OCI-LY7 (cell line): ENCODE measurements around the gene STX4. TPM values are rescaled to one million over a fixed set of nuclear protein-coding genes. Genes with fewer than 3 reads are reported as not detected.

Experiments used
- BruUV-seq: library from RNA; stranded (reverse); fragments of 400-500 nt; replicated peaks from 2 replicates; lab custom pipeline; 2021; lab: Mats Ljungman, UMichigan
- CTCF ChIA-PET: fragments of 300-600 bp; sonication (Branson Sonifier 250); formaldehyde crosslinking; loops from one replicate; lab custom pipeline; 2022; ENCODE audit warnings: antibody characterized with exemption; ENCODE audit not compliant: unreplicated experiment; lab: Charles Lee
- POLR2A ChIA-PET: fragments of 300-600 bp; sonication (Branson Sonifier 250); formaldehyde crosslinking; loops from one replicate; lab custom pipeline; 2022; ENCODE audit warnings: antibody characterized with exemption; lab: Charles Lee
- DNase-seq: peaks from one replicate; pipeline ENCODE4 v3.0.0-alpha.2; 2015; ENCODE audit warnings: low spot score
- H2AFZ ChIP-seq: fragments of 200-600 bp; sonication (generic), shearing (Covaris generic); 2 replicates; pipeline ENCODE4 v1.6.1; 2014; ENCODE audit warnings: mild to moderate bottlenecking, antibody characterized with exemption, low read length, moderate library complexity
- H3K27ac ChIP-seq: fragments of 200-600 bp; sonication (generic); 2 replicates; pipeline ENCODE4 v1.5.1; 2014; ENCODE audit warnings: mixed run types, low read depth, mild to moderate bottlenecking, moderate library complexity, low read length, inconsistent platforms; ENCODE audit not compliant: poor library complexity, severe bottlenecking
- H3K36me3 ChIP-seq: fragments of 200-600 bp; sonication (generic); 2 replicates; pipeline ENCODE4 v1.6.1; 2014; ENCODE audit warnings: mild to moderate bottlenecking, antibody characterized with exemption, low read length, moderate library complexity, mixed read lengths; ENCODE audit not compliant: insufficient read depth
- H3K4me1 ChIP-seq: fragments of 200-600 bp; sonication (generic); 2 replicates; pipeline ENCODE4 v1.5.1; 2014; ENCODE audit warnings: mild to moderate bottlenecking, low read length; ENCODE audit not compliant: insufficient read depth, poor library complexity, severe bottlenecking
- H3K4me2 ChIP-seq: fragments of 200-600 bp; sonication (generic); 2 replicates; pipeline ENCODE4 v1.6.1; 2014; ENCODE audit warnings: mild to moderate bottlenecking, low read length
- H3K4me3 ChIP-seq: fragments of 200-600 bp; sonication (generic); 2 replicates; pipeline ENCODE4 v1.5.1; 2014; ENCODE audit warnings: mild to moderate bottlenecking, low read depth, low read length; ENCODE audit not compliant: poor library complexity, severe bottlenecking
- H3K79me2 ChIP-seq: fragments of 200-600 bp; sonication (generic); 2 replicates; pipeline ENCODE4 v1.6.1; 2016; ENCODE audit warnings: low read depth, mild to moderate bottlenecking, low read length, moderate library complexity, mixed read lengths; ENCODE audit not compliant: insufficient read depth
- H3K9me2 ChIP-seq: fragments of 200-600 bp; sonication (generic); 2 replicates; pipeline ENCODE4 v1.6.1; 2016; ENCODE audit warnings: mild to moderate bottlenecking, low read length, mixed read lengths; ENCODE audit not compliant: insufficient read depth
- H3K9me3 ChIP-seq: fragments of 200-600 bp; sonication (generic); 2 replicates; pipeline ENCODE4 v1.6.1; 2014; ENCODE audit warnings: mild to moderate bottlenecking, mixed run types, low read length, mixed read lengths
- H4K20me1 ChIP-seq: fragments of 200-600 bp; sonication (generic); 2 replicates; pipeline ENCODE4 v1.6.1; 2014; ENCODE audit warnings: mild to moderate bottlenecking, antibody characterized with exemption, low read length, moderate library complexity, mixed read lengths; ENCODE audit not compliant: insufficient read depth
- EZH2phosphoT487 ChIP-seq: fragments of 200-600 bp; sonication (generic); IDR thresholded peaks from 2 replicates; pipeline ENCODE4 v1.6.1; 2018; ENCODE audit warnings: low read depth, borderline replicate concordance, mild to moderate bottlenecking, mixed run types, antibody characterized with exemption, low read length, moderate library complexity, mixed read lengths
- intact Hi-C: fragments of 100-400 bp; cut with micrococcal nuclease; formaldehyde crosslinking; loops from one replicate; pipeline ENCODE4 v1.10.0; 2022; ENCODE audit not compliant: unreplicated experiment
- total RNA-seq, 2 experiments: library from RNA; depleted of rRNA in 1 of 2; stranded (reverse); fragments of >200 nt in 1 of 2; shearing (Covaris generic) in 1 of 2; gene quantifications; 2 replicates each; pipeline ENCODE4 v1.2.3, GENCODE V29; 2014 to 2022
- TF ChIP-seq, protein P1 (sequence below): fragments of 200-600 bp; sonication (generic); conservative IDR thresholded peaks from 2 replicates; pipeline ENCODE4 v1.5.1; 2014; ENCODE audit warnings: mild to moderate bottlenecking, antibody characterized with exemption, low read length, moderate library complexity, mixed read lengths

STX4 gene
- total RNA-seq, 2 experiments from 2014 or later = 16.6 to 40.5 TPM

DNA sequence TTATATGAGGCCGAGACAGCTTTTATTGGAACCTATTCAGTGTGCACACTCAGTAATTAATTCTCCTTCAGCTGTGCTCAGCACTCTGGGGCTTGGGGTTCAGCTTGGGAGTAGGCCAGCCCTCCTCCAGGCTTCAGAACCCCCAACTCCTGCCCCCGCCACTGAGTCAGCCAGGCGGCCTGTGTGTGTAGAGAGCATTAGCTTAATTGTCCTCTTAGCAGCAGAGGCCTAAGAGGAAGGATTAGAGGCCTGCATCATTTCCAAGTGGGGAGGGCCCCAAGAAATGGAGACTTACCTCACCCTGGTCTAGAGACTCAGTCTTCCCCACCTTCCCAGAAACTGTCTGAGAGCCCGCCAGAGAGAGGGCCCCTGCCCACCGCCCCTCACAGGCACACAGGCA lies 54.6 kb downstream of the STX4 start:
- peaks cover 4% of the 10 kb centered on the region for H3K4me1 ChIP-seq
- CTCF ChIA-PET = no interaction called here
- H2AFZ ChIP-seq = no peak overlapping the region
- H3K9me3 ChIP-seq = no peaks in the 10 kb centered on the region
- TF ChIP-seq EZH2phosphoT487 = no peak
- TF ChIP-seq, protein P1, sequence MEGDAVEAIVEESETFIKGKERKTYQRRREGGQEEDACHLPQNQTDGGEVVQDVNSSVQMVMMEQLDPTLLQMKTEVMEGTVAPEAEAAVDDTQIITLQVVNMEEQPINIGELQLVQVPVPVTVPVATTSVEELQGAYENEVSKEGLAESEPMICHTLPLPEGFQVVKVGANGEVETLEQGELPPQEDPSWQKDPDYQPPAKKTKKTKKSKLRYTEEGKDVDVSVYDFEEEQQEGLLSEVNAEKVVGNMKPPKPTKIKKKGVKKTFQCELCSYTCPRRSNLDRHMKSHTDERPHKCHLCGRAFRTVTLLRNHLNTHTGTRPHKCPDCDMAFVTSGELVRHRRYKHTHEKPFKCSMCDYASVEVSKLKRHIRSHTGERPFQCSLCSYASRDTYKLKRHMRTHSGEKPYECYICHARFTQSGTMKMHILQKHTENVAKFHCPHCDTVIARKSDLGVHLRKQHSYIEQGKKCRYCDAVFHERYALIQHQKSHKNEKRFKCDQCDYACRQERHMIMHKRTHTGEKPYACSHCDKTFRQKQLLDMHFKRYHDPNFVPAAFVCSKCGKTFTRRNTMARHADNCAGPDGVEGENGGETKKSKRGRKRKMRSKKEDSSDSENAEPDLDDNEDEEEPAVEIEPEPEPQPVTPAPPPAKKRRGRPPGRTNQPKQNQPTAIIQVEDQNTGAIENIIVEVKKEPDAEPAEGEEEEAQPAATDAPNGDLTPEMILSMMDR = no peak
- H3K79me2 ChIP-seq = peaks cover 9% of the 10 kb centered on the region; the same call in 1 of the 2 replicates
- H3K27ac ChIP-seq = no peak overlapping the region
- peaks cover 5% of the 10 kb centered on the region; the same call in 1 of the 2 replicates for H4K20me1 ChIP-seq
- H3K4me2 ChIP-seq = no peak overlapping the region
- peaks cover 58% of the 10 kb centered on the region for H3K36me3 ChIP-seq
- no TSS peak for BruUV-seq
- DNase-seq = no peak
- no peaks in the 10 kb centered on the region for H3K9me2 ChIP-seq
- intact Hi-C loops = no loop called here
- no peak overlapping the region for H3K4me3 ChIP-seq
- POLR2A ChIA-PET = no interaction called here

DNA sequence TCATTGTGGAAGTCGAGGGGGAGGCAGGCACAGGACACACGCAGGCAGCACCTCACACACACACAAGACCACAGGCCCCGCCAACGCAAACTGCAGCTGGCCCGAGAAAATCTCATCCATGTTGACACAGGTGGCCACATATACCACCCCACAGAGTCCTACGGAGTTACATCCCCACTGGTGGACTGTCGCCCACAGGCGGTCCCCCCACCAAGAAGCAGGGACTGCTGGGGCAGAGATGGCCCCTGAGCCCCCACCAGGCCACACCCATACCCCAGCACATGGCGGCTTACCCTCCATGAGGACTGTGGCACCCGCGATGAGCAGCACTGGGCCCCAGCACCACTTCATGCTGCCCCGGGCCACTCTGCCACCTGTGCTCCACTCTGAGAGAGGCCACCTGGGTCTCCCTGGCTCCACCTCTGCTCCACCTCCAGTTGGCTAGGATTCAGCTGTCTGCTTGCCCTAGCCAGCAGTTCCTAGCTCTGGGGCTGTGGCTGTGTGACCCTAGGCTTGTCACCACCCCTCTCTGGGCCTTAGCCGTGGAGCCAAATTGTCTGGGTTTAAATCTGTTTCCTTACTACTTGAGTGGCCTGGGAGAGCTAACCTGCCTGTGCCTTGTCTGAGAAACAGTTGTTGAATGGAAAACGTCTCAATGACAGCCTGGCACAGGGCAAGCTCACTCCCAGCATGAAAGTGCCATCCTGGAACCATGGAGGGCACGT lies 55.3 kb downstream of the STX4 start, which contains the start of gene PRSS53:
Gene PRSS53 (minus strand): TSS at position 485 of the 725 bp plus-strand sequence. CDS start 134 bp downstream, at position 351.
- H3K79me2 ChIP-seq = peaks cover 16% of the 10 kb centered on the region
- no peak within 1 kb of the TSS for H3K27ac ChIP-seq
- no peaks in the 10 kb centered on the region for H3K9me2 ChIP-seq
- ChIA-PET POLR2A (no interaction called here), CTCF (interaction anchor here (0.6 kb wide), 1 partner anchor 135 kb away, joined by 3 read pairs; no protein-coding TSS in a partner anchor)
- peaks cover 9% of the 10 kb centered on the region for H3K4me1 ChIP-seq
- TF ChIP-seq, protein P1 = no peak
- no peak for TF ChIP-seq EZH2phosphoT487
- H3K9me3 ChIP-seq = no peaks in the 10 kb centered on the region
- H2AFZ ChIP-seq = no peak within 1 kb of the TSS
- peaks cover 52% of the 10 kb centered on the region for H3K36me3 ChIP-seq
- no TSS peak for BruUV-seq
- H3K4me2 ChIP-seq = no peak within 1 kb of the TSS
- H4K20me1 ChIP-seq = peaks cover 5% of the 10 kb centered on the region; the same call in 1 of the 2 replicates
- H3K4me3 ChIP-seq = no peak within 1 kb of the TSS
- intact Hi-C loops = no loop called here
- DNase-seq = no peak

DNA sequence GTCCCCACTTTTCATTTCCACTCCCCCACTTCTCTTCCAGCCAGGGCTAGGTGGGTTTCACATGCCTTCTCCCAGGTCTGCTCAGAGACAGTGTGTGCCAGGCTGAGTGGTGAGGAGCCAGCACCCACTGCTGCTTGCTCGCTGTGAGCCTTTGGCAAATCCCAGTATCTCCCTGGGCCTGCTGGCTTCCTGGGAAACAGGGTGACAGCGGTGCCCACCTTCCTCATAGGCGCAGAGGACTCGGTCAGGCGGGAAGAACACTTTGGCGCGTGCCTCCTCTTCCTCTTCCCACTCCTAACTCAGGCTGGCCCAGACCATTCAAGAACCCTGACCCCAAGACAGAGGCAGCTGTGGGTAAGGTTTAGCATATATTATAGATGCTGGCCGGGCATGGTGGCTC lies 55.8 kb downstream of the STX4 start:
- Histone ChIP-seq H3K9me3 (no peaks in the 10 kb centered on the region), H3K4me1 (peaks cover 9% of the 10 kb centered on the region), H2AFZ (no peak overlapping the region), H3K27ac (no peak overlapping the region), H4K20me1 (peaks cover 5% of the 10 kb centered on the region; the same call in 1 of the 2 replicates), H3K36me3 (peaks cover 52% of the 10 kb centered on the region), H3K4me2 (no peak overlapping the region), H3K9me2 (no peaks in the 10 kb centered on the region), H3K79me2 (peaks cover 22% of the 10 kb centered on the region), H3K4me3 (no peak overlapping the region)
- TF ChIP-seq, protein P1 = no peak
- TF ChIP-seq EZH2phosphoT487 = no peak
- intact Hi-C loops = no loop called here
- ChIA-PET CTCF (interaction anchor here (0.6 kb wide), 1 partner anchor 136 kb away, joined by 3 read pairs; no protein-coding TSS in a partner anchor), POLR2A (no interaction called here)
- no TSS peak for BruUV-seq
- DNase-seq = no peak
